Stimulated activated CD4-positive, alpha-beta T cell treated with anti-CD3 and anti-CD28 coated beads, Interleukin-2, amount 100 ng/mL, for 4 hours (primary cell): ENCODE results near the gene ZNF205.
"Not testable (repeated sequence)": the region's sequence is repeated elsewhere in the genome, so short reads cannot be mapped to it uniquely, and the experiment has no call there.

ENCODE experiments used
- DNase-seq: peaks from one replicate; pipeline ENCODE4 v3.0.0-alpha.2; 2020; ENCODE audit warnings: low read depth

The ZNF205 gene

DNA sequence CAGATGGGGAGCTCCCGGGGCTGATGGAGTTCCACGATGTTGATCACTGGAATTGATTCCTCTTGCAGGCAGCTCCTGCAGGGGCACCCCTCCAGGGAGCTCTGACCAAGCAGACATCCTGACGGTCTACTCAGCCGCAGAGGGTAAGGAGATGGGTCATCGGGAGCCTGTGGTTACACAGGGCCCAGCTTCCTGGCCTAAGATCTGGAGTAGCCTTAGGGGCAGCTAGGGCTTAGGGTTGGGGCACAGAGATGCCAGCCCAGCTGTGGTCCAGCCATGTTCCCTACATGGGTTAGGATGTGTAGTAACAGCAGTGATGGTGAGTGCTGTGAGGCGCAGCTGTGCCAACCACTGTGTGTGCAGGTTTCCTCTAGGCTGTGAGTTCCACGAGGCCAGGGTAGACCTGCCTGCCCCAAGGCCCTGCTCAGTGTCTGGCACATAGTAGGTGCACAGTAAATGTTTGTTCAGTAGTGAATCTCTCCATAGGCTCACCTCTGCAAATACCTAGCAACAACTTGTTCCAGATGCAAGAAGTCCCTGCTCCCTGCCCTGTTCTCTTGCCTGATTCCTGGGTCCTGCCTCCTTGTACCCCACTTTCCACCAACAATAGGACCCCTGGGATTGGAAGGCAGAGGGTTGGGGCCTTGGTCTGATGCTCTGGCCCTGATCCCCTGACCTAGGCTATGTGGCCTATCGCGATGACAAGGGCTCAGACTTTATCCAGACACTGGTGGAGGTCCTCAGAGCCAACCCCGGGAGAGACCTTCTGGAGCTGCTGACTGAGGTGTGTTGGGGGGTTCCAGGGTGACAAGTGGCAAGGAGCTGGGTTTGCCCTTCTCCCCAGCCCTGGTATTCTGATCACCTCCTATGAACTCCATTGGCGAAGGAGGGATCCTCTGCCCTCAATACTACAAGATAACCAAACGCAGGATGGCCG, 36.1 kb downstream of the ZNF205 start:
- DNase-seq = no peak

DNA sequence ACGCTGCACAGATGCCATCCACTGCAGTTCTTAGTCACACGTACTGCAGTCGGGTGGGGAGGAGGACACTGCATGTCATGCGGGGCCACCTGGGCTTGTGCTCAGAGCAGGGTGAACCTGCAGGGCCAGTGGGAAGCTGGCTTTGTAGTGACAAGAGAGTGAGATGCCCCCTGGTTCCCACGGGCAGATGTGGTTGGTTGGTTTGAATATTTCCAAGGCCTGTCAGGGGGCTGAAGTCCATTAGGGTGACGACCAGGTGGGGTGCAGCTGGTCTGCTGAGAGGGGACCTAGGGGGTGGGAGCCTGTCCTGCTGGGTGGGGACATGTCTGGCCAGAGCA, 36.8 kb downstream of the ZNF205 start:
- DNase-seq = no peak

DNA sequence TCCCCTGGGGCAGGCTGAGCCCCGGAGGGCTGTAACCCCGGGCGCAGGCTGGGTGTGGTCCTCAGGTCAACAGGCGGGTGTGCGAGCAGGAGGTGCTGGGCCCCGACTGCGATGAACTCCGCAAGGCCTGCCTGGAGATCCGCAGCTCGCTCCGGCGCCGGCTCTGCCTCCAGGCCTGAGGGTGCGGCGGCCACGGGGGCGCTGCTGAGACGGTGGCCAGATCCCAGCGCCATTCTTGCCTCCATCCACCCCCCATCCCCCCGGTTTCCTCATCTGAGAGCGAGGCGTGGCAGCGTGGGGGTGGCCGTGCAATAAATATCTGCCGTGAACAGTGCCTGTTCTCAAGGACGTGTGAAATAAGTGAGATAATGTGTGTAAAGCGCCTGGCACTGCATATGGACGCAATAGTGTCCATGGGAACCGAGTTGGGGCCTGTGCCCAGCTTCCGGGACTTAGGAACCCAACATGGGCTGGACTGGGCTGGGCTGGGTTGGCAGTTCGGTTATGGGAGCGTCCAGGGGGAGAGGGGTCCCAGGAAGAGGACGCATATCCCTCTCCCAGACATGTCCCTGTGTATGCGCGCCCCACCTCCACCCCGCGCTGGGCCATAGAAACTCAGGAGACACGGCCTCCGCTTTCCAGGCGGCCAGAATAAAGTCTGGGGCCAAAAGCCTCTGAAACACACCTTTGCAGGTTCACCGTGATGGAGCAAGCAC, 37.4 kb downstream of the ZNF205 start:
- no peak for DNase-seq

DNA sequence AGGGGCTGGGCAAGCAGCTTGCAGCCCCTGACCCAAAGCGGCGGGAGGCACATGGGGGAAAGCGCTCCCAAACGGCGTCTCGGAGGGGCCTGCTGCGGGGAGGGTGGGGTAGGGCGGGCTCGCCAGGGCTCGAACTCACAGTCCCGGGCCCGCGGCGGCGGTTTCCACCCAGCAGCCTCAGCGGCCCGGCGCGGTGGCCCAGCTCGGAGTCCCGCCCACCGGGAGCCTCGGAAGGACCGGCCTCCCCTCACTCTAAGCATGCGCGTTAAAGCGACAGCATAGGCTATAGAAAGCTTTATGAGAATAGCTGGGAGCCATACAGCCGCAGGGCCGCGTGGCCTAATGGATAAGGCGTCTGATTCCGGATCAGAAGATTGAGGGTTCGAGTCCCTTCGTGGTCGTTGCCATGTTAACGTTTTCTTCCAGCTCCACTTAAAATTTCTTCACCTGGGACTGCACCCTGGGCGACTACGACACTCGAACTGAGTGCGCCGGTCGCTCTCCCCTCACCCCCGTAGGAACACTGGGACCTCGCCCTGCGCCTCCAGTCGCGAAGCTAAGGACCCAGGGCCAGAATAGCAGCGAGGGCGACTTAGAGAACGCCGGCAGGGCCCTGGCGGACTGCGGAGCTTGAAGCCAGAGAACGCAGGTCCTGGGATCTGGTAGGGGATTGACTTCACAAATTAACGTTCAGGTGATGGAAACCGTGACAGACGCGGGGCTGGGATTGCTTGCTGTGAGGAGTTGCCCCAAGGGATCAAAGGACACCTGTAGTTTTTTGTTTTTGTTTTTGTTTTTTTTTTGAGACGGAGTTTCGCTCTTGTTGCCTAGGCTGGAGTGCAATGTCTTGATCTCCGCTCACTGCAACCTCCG, 38.2 kb downstream of the ZNF205 start:
- peak; percentile 94 for DNase-seq

DNA sequence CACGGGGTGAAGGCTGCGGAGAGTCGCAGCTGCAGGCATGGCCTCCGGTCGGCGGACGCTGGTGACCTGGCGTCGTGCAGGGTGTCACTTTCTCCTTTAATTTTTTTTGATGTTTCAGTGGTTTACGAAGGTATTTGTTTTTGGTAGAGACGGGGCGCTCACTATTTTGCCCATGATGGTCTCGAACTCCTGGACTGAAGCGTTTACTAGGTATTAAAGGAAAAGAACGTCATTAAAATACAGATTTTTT, 39.6 kb downstream of the ZNF205 start:
- no peak for DNase-seq

DNA sequence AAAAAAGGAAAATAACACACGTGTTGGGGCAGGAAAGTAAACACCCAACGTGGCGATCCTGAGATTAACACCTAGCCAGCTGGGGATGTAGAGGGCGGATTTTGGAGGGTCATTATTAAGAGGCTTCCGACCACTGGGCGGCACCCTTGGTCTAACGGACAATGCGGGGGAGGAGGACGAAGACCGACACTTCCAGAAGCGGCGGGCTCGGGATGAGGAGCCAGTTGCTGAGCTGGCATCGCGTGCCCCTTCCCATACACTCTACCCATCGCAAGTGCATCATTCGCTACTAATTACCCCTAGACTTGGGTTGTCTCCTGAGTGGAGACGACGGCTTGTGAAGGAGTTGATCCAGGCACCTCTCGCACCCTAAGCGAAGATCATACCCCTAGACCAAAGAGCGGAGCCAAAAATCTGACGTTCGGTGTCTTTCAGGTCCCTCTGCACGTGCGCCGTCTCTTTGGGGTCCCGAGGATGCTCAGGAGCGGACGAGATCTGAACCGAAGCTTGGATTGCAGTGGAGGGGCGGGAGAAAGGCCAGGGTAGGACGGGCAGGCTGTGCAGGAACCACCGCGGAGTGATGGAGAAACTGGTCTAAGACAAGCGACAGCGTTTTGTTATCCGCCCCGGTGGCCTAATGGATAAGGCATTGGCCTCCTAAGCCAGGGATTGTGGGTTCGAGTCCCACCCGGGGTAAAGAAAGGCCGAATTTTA, 40.0 kb downstream of the ZNF205 start:
- DNase-seq = peak; percentile 69

DNA sequence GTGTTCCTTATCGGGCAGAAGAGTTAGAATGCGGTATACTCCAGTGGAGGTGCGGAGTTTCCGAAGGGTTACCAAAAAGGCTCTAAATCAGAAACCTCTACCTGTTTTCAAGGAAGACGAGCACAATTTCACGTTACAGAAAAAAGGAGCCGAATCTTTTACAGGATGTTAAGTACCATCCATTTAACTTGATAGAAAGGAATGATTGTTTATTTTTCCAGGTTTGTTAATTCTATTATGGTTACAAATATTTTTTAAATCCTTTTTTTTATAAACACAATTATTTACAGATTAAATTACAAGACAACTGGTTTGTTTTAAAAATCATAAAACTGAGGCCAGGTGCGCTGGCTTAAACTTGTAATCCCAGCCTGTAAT, 40.6 kb downstream of the ZNF205 start:
- DNase-seq = no peak

DNA sequence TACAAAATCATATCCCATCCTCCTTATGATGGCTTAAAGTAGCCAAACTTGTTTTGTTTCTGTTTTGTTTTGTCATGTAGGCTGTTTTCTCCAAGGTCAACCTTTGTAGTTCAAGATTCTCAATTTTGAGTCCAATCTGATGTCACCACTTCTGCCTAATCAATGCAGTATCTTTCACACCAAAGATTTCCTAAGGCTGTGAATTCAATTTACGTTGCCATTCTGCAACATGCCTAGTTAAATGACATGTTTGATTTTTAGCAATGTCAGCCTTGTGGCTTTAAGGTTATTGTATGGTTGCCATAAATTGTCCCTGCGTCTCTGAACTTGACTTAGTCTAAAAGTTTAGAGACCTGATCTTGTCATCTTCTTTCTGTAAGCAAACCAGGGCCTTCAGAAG, 42.8 kb downstream of the ZNF205 start:
- DNase-seq = no peak

DNA sequence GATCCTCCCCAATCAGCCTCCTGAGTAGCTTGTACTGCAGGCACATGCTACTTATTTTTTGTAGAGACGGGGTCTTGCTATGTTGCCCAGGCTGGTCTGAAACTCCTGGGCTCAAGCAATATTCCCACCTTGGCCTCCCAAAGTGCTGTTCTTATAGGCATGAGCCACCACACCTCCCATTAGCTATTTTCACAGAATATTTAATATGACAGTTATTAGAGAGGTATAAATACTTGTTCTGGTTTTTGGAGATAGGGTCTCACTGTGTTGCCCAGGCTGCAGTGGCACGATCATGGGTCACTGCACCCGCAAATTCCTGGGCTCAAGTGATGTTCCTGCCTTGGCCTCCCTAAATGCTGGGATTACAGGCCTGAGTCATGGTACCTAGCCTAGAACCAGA, 43.6 kb downstream of the ZNF205 start:
- DNase-seq = no peak

DNA sequence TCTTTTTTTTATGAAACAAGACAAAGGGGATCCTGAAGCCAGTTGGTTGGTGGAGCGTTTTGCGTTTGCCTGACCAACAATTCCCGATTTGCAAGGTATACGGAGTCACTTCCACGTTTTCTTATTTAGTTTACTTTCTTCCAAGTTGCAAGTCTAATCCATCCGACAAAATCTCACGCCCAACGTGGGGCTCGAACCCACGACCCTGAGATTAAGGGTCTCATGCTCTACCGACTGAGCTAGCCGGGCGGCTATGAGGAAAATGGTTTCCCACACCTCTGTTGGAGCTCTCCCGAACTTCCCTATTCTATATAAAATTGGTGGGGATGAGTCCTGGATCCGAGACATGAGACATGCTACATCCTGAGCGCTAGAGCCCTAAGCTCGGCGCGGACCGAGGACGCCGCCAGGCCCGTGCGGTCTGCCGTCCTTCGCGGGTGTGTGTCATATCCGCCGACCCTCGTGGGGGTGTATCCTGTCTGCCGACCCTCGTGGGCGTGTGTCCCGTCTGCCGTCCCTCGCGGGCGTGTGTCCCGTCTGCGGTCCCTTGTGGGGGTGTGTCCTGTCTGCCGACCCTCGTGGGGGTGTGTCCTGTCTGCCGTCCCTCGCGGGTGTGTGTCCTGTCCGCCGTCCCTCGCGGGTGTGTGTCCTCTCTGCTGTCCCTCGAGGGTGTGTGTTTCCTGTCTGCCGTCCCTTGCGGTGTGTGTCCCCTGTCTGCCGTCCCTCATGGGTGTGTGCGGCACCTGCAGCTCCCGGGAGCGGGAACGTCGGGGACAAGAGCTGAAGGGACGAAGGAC, 45.0 kb downstream of the ZNF205 start:
- no peak for DNase-seq

DNA sequence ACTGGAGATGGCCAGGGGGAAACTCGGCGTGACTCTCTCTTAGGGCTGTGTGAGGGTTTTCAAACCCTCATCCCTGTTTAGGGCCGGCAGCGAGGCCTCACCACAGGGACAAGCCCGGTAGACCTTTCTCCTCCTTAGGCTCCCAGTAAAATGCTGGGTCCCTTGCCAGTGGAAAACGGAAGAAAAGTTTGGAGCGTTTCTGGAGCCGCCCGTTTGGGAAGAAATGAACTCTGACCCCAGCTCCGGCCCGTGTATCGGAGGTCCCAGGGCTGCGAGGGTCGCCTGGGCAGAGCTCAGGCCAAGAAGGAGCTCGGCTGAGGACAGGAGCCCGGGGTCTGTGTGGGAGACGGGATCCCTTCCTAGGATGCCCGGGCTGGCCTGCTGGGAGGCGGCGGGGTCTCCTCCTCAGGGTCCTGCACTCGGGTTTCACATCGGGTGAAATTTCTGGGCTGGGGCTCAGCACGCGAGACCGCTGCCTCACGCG, 45.7 kb downstream of the ZNF205 start:
- DNase-seq = no peak

DNA sequence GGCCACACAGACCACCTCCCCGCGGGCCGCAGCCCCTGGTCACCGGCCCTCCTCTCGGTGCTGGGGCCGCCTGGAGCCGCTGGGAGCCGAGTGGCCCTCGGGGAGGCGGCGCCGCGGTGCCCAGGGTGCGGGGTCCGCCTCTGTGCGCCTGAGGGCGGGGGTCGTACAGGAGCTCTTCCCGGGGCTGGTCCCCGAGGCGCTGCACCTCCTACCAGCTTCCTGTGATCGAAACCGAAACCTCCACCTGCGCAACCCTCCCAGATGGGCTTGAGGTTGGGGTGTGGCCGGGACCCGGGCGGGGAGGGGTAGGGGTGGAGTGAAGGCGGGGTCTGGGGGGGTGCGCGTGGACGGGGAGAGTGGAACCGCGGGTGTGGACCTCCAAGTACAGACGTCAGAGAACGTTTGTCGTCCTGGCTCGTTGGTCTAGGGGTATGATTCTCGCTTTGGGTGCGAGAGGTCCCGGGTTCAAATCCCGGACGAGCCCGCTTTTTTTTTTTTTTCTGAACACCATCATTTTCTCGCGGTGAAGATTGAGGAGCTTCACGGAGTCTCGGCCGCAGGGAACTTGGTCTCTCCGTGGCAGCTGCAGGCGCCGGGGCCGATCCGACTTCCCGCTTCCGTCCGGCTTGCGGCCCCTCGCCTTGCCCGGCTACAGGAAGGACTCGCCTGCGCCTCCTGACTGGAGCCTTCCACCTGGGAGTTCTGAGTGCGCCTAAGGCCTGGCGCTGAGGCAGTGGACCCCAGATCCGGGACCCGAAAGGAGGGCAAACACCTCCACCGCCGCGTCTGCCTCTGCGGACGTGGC, 46.3 kb downstream of the ZNF205 start:
- peak; percentile 92 for DNase-seq

DNA sequence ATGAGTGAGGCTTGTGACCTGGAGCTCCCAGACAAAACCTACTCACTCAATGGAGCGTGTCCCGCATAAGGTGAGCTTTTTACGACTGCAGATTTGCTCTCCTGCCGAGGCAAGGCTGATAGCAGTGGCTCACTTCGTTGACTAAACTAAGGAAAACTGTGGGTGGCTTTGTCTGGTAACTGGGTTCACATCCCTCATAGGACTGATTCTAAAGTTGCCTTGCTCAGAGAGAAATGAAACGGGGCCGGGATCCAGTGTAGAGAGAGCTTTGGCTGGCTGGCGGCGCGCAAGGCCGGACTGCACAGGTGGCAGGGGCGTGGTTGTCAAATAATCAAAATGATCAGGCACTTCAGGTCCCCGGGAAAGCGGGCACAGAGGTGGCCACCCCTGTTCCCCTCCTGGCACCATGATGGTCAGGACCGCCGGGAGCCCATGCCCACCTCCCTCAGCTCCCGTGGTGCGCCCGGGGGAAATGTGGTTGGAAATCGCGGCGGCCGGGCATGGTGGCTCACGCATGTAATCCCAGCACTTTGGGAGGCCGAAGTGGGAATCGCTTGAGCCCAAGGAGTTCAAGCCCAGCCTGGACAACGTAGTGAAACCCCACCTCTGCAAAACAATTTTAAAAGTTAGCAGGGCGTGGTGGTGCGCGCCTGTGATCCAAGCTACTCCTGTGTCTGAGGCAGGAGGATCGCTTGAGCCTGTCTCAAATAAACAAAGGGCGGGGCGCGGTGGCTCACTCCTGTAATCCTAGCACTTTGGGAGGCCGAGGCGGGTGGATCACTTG, 49.0 kb downstream of the ZNF205 start:
- no peak for DNase-seq

DNA sequence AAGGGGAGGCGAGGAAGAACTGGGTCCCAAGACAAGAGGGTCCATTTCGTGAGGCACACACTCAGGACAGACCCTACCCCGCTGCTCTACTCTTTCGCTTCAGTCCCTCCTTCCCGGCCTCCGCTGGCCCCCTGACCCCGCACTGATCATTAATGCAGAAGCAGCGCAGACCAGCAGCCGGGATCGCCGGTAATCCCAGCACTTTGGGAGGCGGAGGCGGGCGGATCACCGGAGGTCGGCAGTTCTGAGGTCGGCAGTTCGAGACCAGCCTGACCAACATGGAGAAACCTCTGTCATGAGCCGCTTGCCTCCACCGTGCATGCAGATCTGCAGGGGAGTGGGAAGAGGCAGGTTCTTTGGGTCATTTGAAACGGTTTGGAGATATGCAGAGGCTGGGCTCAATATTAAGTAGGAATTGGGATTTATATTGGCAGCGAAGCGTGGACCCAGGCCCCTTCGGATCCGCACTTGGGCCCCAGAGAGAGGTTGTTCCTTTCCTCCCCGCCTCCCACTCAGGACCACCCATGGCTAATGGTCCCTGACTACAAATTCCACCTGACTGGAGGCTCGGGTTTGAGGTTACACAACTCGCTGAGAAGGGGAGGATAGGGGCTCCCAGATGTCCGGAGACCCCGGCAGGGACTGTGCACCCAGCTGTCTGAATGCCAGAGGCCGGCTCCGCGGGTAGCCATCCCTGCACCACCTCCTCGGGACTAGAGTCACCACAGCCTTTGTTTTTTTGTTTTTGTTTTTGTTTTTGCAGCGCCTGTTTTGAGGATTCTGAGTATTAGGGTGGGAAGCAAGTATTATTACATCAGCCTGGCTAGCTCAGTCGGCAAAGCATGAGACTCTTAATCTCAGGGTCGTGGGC, 52.0 kb downstream of the ZNF205 start:
- no peak for DNase-seq

DNA sequence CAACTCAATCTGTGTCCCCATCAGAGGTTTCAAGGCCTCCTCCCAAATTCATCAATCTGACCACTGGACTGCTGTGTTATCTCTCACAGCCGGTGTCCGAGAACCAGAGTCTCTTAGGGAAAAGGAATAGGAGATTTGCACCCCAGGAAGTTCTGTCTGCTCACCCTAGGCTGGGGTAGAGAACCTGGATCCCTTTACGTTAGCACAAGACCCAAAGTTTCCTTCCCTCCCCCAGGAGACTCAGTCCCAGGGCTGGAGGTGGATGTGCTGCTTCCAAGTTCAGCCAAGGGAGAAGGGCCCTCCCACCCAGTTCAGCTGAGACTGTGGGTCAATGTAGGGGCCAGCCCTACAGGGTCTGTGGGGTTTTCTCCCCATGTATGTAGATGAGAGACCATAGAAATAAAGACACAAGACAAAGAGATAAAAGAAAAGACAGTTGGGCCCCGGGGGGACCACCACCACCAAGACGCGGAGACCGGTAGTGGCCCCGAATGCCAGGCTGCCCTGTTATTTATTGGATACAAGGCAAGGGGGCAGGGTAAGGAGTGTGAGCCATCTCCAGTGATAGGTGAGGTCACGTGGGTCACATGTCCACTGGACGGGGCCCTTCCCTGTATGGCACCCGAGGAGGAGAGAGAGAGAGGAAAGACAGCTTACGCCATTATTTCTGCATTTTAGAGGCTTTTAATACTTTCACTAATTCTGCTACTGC, 52.9 kb downstream of the ZNF205 start:
- DNase-seq = no peak

DNA sequence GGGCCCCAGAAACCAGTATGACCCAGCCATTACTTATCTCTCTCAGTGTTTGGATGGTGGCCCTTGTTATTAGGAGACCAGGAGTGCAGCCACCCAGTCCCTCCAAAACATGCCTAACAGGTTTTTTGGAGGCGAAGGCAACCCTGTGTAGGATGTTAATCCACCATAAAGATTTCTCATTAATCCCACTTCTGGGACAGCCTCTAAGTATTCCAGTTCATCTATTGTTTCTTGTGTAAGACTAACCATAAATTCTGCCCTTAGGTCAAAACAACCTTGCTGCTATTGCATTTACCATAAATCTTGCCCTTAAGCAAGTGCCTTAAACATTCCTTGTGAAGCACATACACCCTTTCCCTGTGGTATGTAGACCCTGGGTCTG, 54.1 kb downstream of the ZNF205 start:
- no peak for DNase-seq

DNA sequence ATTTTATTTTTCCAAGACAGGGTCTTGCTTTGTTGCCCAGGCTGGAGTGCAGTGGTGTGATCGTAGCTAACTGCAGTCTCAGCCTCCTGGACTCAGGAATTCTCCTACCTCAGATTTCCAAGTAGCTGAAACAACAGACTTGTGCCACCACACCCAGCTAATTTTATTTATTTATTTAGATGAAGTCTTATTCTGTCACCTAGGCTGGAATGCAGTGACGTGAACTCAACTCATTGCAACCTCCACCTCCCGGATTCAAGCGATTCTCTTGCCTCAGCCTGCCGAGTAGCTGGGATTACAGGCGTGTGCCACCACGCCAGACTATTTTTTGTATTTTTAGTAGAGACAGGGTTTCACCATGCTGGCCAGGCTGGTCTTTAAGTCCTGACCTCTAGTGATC, 56.3 kb downstream of the ZNF205 start:
- not testable (repeated sequence) for DNase-seq
